Measurements from ENCODE around the gene LTBP2.

LTBP2 gene

GRCh38 chr14:74524076-74524811 lies 87.8 kb downstream of the LTBP2 start:
- TF ChIP-seq, protein P1, sequence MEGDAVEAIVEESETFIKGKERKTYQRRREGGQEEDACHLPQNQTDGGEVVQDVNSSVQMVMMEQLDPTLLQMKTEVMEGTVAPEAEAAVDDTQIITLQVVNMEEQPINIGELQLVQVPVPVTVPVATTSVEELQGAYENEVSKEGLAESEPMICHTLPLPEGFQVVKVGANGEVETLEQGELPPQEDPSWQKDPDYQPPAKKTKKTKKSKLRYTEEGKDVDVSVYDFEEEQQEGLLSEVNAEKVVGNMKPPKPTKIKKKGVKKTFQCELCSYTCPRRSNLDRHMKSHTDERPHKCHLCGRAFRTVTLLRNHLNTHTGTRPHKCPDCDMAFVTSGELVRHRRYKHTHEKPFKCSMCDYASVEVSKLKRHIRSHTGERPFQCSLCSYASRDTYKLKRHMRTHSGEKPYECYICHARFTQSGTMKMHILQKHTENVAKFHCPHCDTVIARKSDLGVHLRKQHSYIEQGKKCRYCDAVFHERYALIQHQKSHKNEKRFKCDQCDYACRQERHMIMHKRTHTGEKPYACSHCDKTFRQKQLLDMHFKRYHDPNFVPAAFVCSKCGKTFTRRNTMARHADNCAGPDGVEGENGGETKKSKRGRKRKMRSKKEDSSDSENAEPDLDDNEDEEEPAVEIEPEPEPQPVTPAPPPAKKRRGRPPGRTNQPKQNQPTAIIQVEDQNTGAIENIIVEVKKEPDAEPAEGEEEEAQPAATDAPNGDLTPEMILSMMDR (IDR thresholded peaks at IDR 0.05; ENCODE audit: control insufficient read depth, insufficient read depth, low read depth, low read length, missing control alignments), result no peak
- no peak overlapping the region for H3K4me3 ChIP-seq (ENCODE audit: control insufficient read depth, low read depth, low read length)
- DNase-seq (ENCODE audit: low read depth), result no peak

DNA sequence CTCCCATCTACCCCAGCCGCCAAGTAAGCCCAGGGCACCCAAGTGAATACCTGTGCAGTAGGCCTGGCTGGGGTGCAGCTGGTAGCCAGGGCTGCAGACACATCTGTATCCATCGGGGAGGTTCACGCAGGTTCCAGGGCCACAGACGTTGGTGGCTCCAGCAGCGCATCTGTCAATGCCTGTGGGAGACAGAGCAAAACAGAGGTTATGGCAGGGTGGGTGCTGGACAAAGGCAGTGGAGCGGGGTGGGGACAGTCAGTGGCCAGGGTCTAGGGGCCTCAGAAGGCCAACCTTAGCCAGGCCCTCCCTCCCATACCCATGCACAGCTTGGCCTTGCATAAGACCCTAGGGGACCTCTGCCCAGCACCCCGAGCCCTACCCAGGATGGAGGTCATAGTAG lies 89.3 kb downstream of the LTBP2 start:
- H3K4me3 ChIP-seq (ENCODE audit: control insufficient read depth, low read depth, low read length), result no peak overlapping the region
- TF ChIP-seq, protein P1 (IDR thresholded peaks at IDR 0.05; ENCODE audit: control insufficient read depth, insufficient read depth, low read depth, low read length, missing control alignments), result no peak
- DNase-seq (ENCODE audit: low read depth), result no peak

- no peak for DNase-seq (ENCODE audit: low read depth)
- no peak overlapping the region for H3K4me3 ChIP-seq (ENCODE audit: control insufficient read depth, low read depth, low read length)
- TF ChIP-seq, protein P1 (IDR thresholded peaks at IDR 0.05; ENCODE audit: control insufficient read depth, insufficient read depth, low read depth, low read length, missing control alignments), result no peak
Observed at GRCh38 chr14:74521756-74522155, 90.3 kb downstream of the LTBP2 start.

DNA sequence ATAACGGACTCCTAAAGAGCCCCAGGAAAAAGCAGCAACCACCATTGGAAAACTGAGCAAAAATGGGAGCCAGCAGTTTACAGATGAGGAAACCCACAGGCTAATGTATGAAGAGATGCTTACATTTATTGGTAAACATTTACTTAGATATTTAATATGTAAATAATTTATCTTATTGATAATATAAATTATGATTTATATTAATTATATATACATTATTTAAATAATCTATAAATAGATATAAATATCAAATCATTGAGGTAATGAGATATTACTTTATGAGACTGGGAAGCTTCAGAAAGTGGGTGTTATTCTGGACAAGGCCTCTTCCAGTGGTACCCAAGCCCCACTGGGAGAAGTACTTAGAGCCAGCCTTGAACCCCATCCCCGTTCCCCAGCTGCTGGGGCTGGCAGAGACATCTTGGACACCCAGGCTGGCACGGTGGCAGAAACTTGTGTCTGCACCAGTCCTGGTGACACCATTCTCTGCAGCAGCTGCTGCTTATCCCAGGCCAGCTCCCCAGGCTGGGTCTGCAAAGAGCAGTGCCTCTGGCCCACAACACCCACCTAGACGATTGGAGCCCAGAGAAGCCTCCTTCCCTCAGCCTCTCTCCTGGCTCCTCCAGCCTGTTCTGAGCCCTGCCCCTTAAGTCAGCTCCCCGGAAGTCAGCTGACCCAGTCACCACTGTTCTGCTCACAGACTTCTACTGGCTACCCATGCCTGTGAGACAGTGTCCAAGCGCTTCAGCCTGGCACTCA lies 92.5 kb downstream of the LTBP2 start:
- no peak overlapping the region for H3K4me3 ChIP-seq (ENCODE audit: control insufficient read depth, low read depth, low read length)
- TF ChIP-seq, protein P1 (IDR thresholded peaks at IDR 0.05; ENCODE audit: control insufficient read depth, insufficient read depth, low read depth, low read length, missing control alignments), result no peak
- no peak for DNase-seq (ENCODE audit: low read depth)

DNA sequence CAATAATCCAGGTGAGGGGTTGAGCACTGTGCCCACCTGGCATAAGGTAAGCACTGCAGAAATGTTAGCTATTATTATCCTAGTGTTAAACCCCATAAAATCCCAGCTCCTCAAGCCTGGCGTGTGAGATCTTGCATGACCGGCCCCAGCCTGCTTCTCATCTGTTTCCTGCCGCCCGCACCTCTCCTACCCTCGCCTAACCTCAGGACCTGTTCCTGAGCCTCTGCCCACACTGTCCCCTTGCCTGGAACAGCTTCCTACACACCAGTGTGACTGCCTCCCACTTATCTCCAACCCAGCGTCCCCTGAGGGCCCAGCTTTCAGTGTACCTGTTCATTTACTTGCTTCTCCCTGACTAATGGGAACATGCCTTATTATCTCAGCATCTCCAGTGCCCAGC lies 93.8 kb downstream of the LTBP2 start:
- DNase-seq (ENCODE audit: low read depth), result no peak
- TF ChIP-seq, protein P1 (IDR thresholded peaks at IDR 0.05; ENCODE audit: control insufficient read depth, insufficient read depth, low read depth, low read length, missing control alignments), result no peak
- H3K4me3 ChIP-seq (ENCODE audit: control insufficient read depth, low read depth, low read length), result no peak overlapping the region

GRCh38 chr14:74517731-74518130 lies 94.3 kb downstream of the LTBP2 start:
- TF ChIP-seq, protein P1 (IDR thresholded peaks at IDR 0.05; ENCODE audit: control insufficient read depth, insufficient read depth, low read depth, low read length, missing control alignments), result no peak
- DNase-seq (ENCODE audit: low read depth), result no peak
- no peak overlapping the region for H3K4me3 ChIP-seq (ENCODE audit: control insufficient read depth, low read depth, low read length)
